GM23338 (cell line): ENCODE data around the gene CACNB4. TPM values are rescaled to one million over a fixed set of nuclear protein-coding genes. Genes with fewer than 3 reads are reported as not detected.

Experiments used
- polyA plus RNA-seq: library from polyadenylated mRNA; unstranded; fragments of >200 nt; fragmentation: Nextera tagmentation; extraction: Ambion mirVana; gene quantifications from 2 replicates; pipeline ENCODE4 v1.2.1, GENCODE V29; 2016
- small RNA-seq: library from RNA; depleted of rRNA; stranded (forward); fragments of <200 nt; gene quantifications from one replicate; pipeline ENCODE3, GENCODE V24; 2014; ENCODE audit warnings: low replicate concordance
- total RNA-seq: library from RNA; depleted of rRNA; stranded (reverse); fragments of >200 nt; shearing (Covaris generic); gene quantifications from 2 replicates; pipeline ENCODE4 v1.2.3, GENCODE V29; 2014; rRNA removed

Gene CACNB4
- total and polyA plus RNA-seq, 2 experiments from 2014 or later: 4.0 to 9.8 TPM

Small RNAs within 50 kb of the gene (small RNA-seq; reads per million reads assigned to genes)
- gene RPL30P2: not detected

Other genes with a start within 250 kb of the CACNB4 start
- gene STAM2, start 76.7 kb upstream of the CACNB4 start, total RNA-seq: 11.5 and 18.2 TPM in 2 replicates
- gene STAM2, start 76.7 kb upstream of the CACNB4 start, polyA plus RNA-seq: 3.8 and 4.6 TPM in 2 replicates
- gene FMNL2, start 236.1 kb upstream of the CACNB4 start, total RNA-seq: 43.0 and 45.4 TPM in 2 replicates
- gene FMNL2, start 236.1 kb upstream of the CACNB4 start, polyA plus RNA-seq: 14.5 and 16.5 TPM in 2 replicates